Aorta (tissue), 5 donors: Measurements from ENCODE around the gene CACNA1H. TPM values are rescaled to one million over a fixed set of nuclear protein-coding genes. Genes with fewer than 3 reads are reported as not detected.

Source experiments
- ATAC-seq: fragments of 200-7000 bp; cut with Tn5 transposase; one replicate; pipeline ENCODE4 v1.9.1; 2022; ENCODE audit warnings: moderate library complexity; ENCODE audit not compliant: low FRiP score
- DNase-seq, 2 donors: peaks; one replicate each; pipeline ENCODE4 v3.0.0-alpha.2; 2020
- H3K27ac ChIP-seq, 2 donors: one replicate each; pipeline ENCODE4 v1.5.1; 2013; ENCODE audit warnings: low read length in 2 of 2, mild to moderate bottlenecking in 2 of 2, moderate library complexity in 2 of 2, control low read depth in 1 of 2, inconsistent platforms in 1 of 2, low read depth in 1 of 2
- H3K27me3 ChIP-seq, 2 donors: one replicate each; pipeline ENCODE4 v1.6.1; 2013; ENCODE audit warnings: control low read depth in 1 of 2, low read length in 1 of 2, mild to moderate bottlenecking in 1 of 2, moderate library complexity in 1 of 2; ENCODE audit not compliant: insufficient read depth in 2 of 2, control insufficient read depth in 1 of 2
- H3K36me3 ChIP-seq, 2 donors: one replicate each; pipeline ENCODE4 v1.6.1; 2013; ENCODE audit warnings: control low read depth in 1 of 2, low read length in 1 of 2, mild to moderate bottlenecking in 1 of 2; ENCODE audit not compliant: insufficient read depth in 2 of 2, control insufficient read depth in 1 of 2
- H3K4me1 ChIP-seq, 2 donors: one replicate each; pipeline ENCODE4 v1.6.1; 2013; ENCODE audit warnings: low read length in 2 of 2, control low read depth in 1 of 2, mild to moderate bottlenecking in 1 of 2, moderate library complexity in 1 of 2; ENCODE audit not compliant: insufficient read depth in 2 of 2, control insufficient read depth in 1 of 2
- H3K4me3 ChIP-seq, 2 donors: one replicate each; pipeline ENCODE4 v1.5.1; 2013; ENCODE audit warnings: low read length in 2 of 2, control low read depth in 1 of 2, mild to moderate bottlenecking in 1 of 2
- H3K9me3 ChIP-seq: one replicate; pipeline ENCODE4 v1.6.1; 2013; ENCODE audit warnings: mild to moderate bottlenecking, low read length; ENCODE audit not compliant: control insufficient read depth
- WGBS, 2 donors: extraction: QIAGEN DNeasy Blood & Tissue Kit; methylation state at CpG; one replicate each; pipeline ENCODE4 v1.1.7; 2013; 5-methylcytosine and 5-hydroxymethylcytosine counted together
- intact Hi-C, 2 donors: fragments of 100-400 bp; cut with DNase I; formaldehyde crosslinking; loops; one replicate each; pipeline versions ENCODE4 v1.14.2 to v1.15.0; 2022
- polyA plus RNA-seq, 2 donors: library from polyadenylated mRNA; stranded (reverse); fragments of 200-250 nt; gene quantifications; one replicate each; pipeline ENCODE4 v1.2.3, GENCODE V29; 2013
- total RNA-seq, 2 donors: library from RNA; stranded (reverse); fragmentation: NEBNext Ultra II Directional; extraction: Animal tissue kit (Norgen Biotek cat#: 25700); gene quantifications; one replicate each; pipeline ENCODE4 v1.2.1, GENCODE V29; 2021
- donor health status: healthy with polysubstance abuse.
- donor health status: Bipolar disorder and iron deficiency.
- donor health status: DM: no; HTN: no; CAD: no.
- donor health status: DM: no; HTN: no; CAD: no.
- donor health status: DM: yes; HTN: yes; CAD: no.

Gene CACNA1H
- total and polyA plus RNA-seq, 4 donors, result 1.3 to 17.8 (median 9.8) TPM

- Histone ChIP-seq H3K9me3 (no peaks in the 10 kb centered on the region), H3K4me1 (no peaks in the 10 kb centered on the region), H3K27ac (no peak overlapping the region), H3K27me3 (no peaks in the 10 kb centered on the region), H3K36me3 (no peaks in the 10 kb centered on the region), H3K4me3 (peak overlapping the region in 1 of 2 donors; percentile 8)
- 5% methylated on average over 32 to 40 of the region's 40 CpGs for WGBS, 2 donors
- DNase-seq (no peak), ATAC-seq (no peak)
- intact Hi-C loops, result no loop called here
Observed at GRCh38 chr16:1152123-1152638, 725 bp upstream of the CACNA1H start.

GRCh38 chr16:1153480-1154160 is 714 bp downstream of the CACNA1H start:
- intact Hi-C loops, result no loop called here

GRCh38 chr16:1154291-1154886 is 1.5 kb downstream of the CACNA1H start:
- 25 to 31% methylated on average over 28 to 31 of the region's 31 CpGs for WGBS, 2 donors
- Histone ChIP-seq H3K9me3 (no peaks in the 10 kb centered on the region), H3K27ac (no peak overlapping the region), H3K36me3 (no peaks in the 10 kb centered on the region), H3K4me3 (no peak overlapping the region), H3K4me1 (no peaks in the 10 kb centered on the region), H3K27me3 (no peaks in the 10 kb centered on the region)
- ATAC-seq (peak; percentile 7), DNase-seq (no peak)
- intact Hi-C loops, result no loop called here

More at GRCh38 chr16:1153480-1154160, 714 bp downstream of the CACNA1H start:
- H3K9me3 ChIP-seq, result no peaks in the 10 kb centered on the region
- H3K4me1 ChIP-seq, result no peaks in the 10 kb centered on the region
- DNase-seq (no peak), ATAC-seq (no peak)
- no peaks in the 10 kb centered on the region for H3K27me3 ChIP-seq
- WGBS, 2 donors, result 1% methylated on average over 57 to 91 of the region's 94 CpGs
- no peaks in the 10 kb centered on the region for H3K36me3 ChIP-seq
- H3K4me3 ChIP-seq, result peak overlapping the region in 1 of 2 donors; percentile 4
- H3K27ac ChIP-seq, result no peak overlapping the region

- Histone ChIP-seq H3K4me3 (no peak overlapping the region), H3K27ac (no peak overlapping the region), H3K9me3 (no peaks in the 10 kb centered on the region), H3K27me3 (no peaks in the 10 kb centered on the region), H3K4me1 (no peaks in the 10 kb centered on the region), H3K36me3 (no peaks in the 10 kb centered on the region)
- DNase-seq (no peak), ATAC-seq (no peak)
- intact Hi-C loops, result no loop called here
- 69 to 75% methylated on average over 23 of the region's 23 CpGs for WGBS, 2 donors
Observed at GRCh38 chr16:1154887-1155331, 2.0 kb downstream of the CACNA1H start.

- intact Hi-C loops, result no loop called here
- Histone ChIP-seq H3K27me3 (no peaks in the 10 kb centered on the region), H3K4me1 (no peaks in the 10 kb centered on the region), H3K27ac (no peak overlapping the region), H3K36me3 (no peaks in the 10 kb centered on the region), H3K4me3 (no peak overlapping the region), H3K9me3 (no peaks in the 10 kb centered on the region)
- ATAC-seq (no peak), DNase-seq (no peak)
- 71 to 75% methylated on average over 20 of the region's 20 CpGs for WGBS, 2 donors
Observed at GRCh38 chr16:1155353-1156054, 2.6 kb downstream of the CACNA1H start.

GRCh38 chr16:1156055-1156982 is 3.4 kb downstream of the CACNA1H start:
- ATAC-seq (no peak), DNase-seq (no peak)
- H3K4me3 ChIP-seq, result no peak overlapping the region
- H3K4me1 ChIP-seq, result no peaks in the 10 kb centered on the region
- WGBS, 2 donors, result 82 to 86% methylated on average over 33 to 35 of the region's 35 CpGs
- intact Hi-C loops, result no loop called here
- no peaks in the 10 kb centered on the region for H3K36me3 ChIP-seq
- H3K27me3 ChIP-seq, result no peaks in the 10 kb centered on the region
- H3K27ac ChIP-seq, result no peak overlapping the region
- no peaks in the 10 kb centered on the region for H3K9me3 ChIP-seq

- no peaks in the 10 kb centered on the region for H3K27me3 ChIP-seq
- no peak for DNase-seq
Observed at GRCh38 chr16:1156983-1157638, 4.2 kb downstream of the CACNA1H start.

More at GRCh38 chr16:1156983-1157638, 4.2 kb downstream of the CACNA1H start:
- 93 to 94% methylated on average over 46 of the region's 46 CpGs for WGBS, 2 donors
- Histone ChIP-seq H3K27ac (no peak overlapping the region), H3K9me3 (no peaks in the 10 kb centered on the region), H3K36me3 (no peaks in the 10 kb centered on the region), H3K4me1 (no peaks in the 10 kb centered on the region), H3K4me3 (no peak overlapping the region)
- intact Hi-C loops, result no loop called here
- ATAC-seq, result no peak
